H9 (cell line): Measurements from ENCODE around the gene TLR6. TPM values are rescaled to one million over a fixed set of nuclear protein-coding genes. Genes with fewer than 3 reads are reported as not detected.

Experiments used
- DNase-seq: peaks from one replicate; pipeline ENCODE4 v3.0.0-alpha.2; 2017
- H2AFZ ChIP-seq: one replicate; pipeline ENCODE4 v1.6.1; 2013; ENCODE audit warnings: mild to moderate bottlenecking, low read length, control low read depth, moderate library complexity
- H2AK5ac ChIP-seq: 2 replicates; pipeline ENCODE4 v1.6.1; 2013; ENCODE audit warnings: low read length, control low read depth, mixed read lengths; ENCODE audit not compliant: insufficient read length
- H2BK120ac ChIP-seq: one replicate; pipeline ENCODE4 v1.6.1; 2013; ENCODE audit warnings: low read depth, mild to moderate bottlenecking, low read length, control low read depth, inconsistent platforms; ENCODE audit not compliant: poor library complexity, severe bottlenecking
- H2BK12ac ChIP-seq: 2 replicates; pipeline ENCODE4 v1.6.1; 2013; ENCODE audit warnings: low read length, control low read depth, mixed read lengths, low read depth; ENCODE audit not compliant: insufficient read length
- H2BK15ac ChIP-seq: 2 replicates; pipeline ENCODE4 v1.6.1; 2013; ENCODE audit warnings: low read depth, low read length, control low read depth
- H2BK20ac ChIP-seq: one replicate; pipeline ENCODE4 v1.6.1; 2013; ENCODE audit warnings: low read depth, mild to moderate bottlenecking, low read length, control low read depth, inconsistent platforms; ENCODE audit not compliant: poor library complexity, severe bottlenecking
- H2BK5ac ChIP-seq: 2 replicates; pipeline ENCODE4 v1.6.1; 2013; ENCODE audit warnings: low read length, control low read depth, mixed read lengths; ENCODE audit not compliant: insufficient read length
- H3K14ac ChIP-seq: 2 replicates; pipeline ENCODE4 v1.6.1; 2013; ENCODE audit warnings: low read length, control low read depth; ENCODE audit not compliant: insufficient read depth
- H3K18ac ChIP-seq: 2 replicates; pipeline ENCODE4 v1.6.1; 2013; ENCODE audit warnings: low read depth, mild to moderate bottlenecking, mixed read lengths, low read length, control low read depth; ENCODE audit not compliant: insufficient read length
- H3K23ac ChIP-seq: 2 replicates; pipeline ENCODE4 v1.6.1; 2013; ENCODE audit warnings: low read length, control low read depth, mixed read lengths, low read depth; ENCODE audit not compliant: insufficient read length
- H3K23me2 ChIP-seq: 2 replicates; pipeline ENCODE4 v1.6.1; 2013; ENCODE audit warnings: low read depth, mild to moderate bottlenecking, mixed read lengths, low read length, control low read depth; ENCODE audit not compliant: insufficient read length, poor library complexity, severe bottlenecking
- H3K27ac ChIP-seq: 2 replicates; pipeline ENCODE4 v1.5.1; 2013; ENCODE audit warnings: low read length, control low read depth, mixed read lengths, low read depth; ENCODE audit not compliant: insufficient read length
- H3K27me3 ChIP-seq: 2 replicates; pipeline ENCODE4 v1.6.1; 2013; ENCODE audit warnings: low read length, control low read depth, inconsistent platforms; ENCODE audit not compliant: insufficient read depth
- H3K4ac ChIP-seq: 2 replicates; pipeline ENCODE4 v1.6.1; 2013; ENCODE audit warnings: low read depth, mild to moderate bottlenecking, control low read depth, inconsistent platforms, low read length, moderate library complexity
- H3K4me1 ChIP-seq: 2 replicates; pipeline ENCODE4 v1.6.1; 2013; ENCODE audit warnings: low read length, control low read depth, inconsistent platforms; ENCODE audit not compliant: insufficient read depth
- H3K4me2 ChIP-seq: 2 replicates; pipeline ENCODE4 v1.6.1; 2013; ENCODE audit warnings: low read length, control low read depth, mixed read lengths; ENCODE audit not compliant: insufficient read length, insufficient read depth
- H3K56ac ChIP-seq: 2 replicates; pipeline ENCODE4 v1.6.1; 2013; ENCODE audit warnings: low read depth, mild to moderate bottlenecking, mixed read lengths, low read length, control low read depth; ENCODE audit not compliant: insufficient read length
- H3K79me1 ChIP-seq: 2 replicates; pipeline ENCODE4 v1.6.1; 2013; ENCODE audit warnings: low read depth, mild to moderate bottlenecking, moderate library complexity, low read length, control low read depth, inconsistent platforms; ENCODE audit not compliant: insufficient read depth, poor library complexity, severe bottlenecking
- H3K79me2 ChIP-seq: 2 replicates; pipeline ENCODE4 v1.6.1; 2013; ENCODE audit warnings: low read length, control low read depth, inconsistent platforms; ENCODE audit not compliant: insufficient read depth
- H3K9ac ChIP-seq: 2 replicates; pipeline ENCODE4 v1.6.1; 2013; ENCODE audit warnings: low read length, control low read depth, mixed read lengths; ENCODE audit not compliant: insufficient read length; ENCODE audit errors: extremely low read depth
- H3K9me3 ChIP-seq: one replicate; pipeline ENCODE4 v1.6.1; 2013; ENCODE audit warnings: low read depth, low read length, inconsistent platforms; ENCODE audit not compliant: control insufficient read depth
- H3T11ph ChIP-seq: one replicate; pipeline ENCODE4 v1.6.1; 2013; ENCODE audit warnings: mild to moderate bottlenecking, low read length, control low read depth, inconsistent platforms
- H4K20me1 ChIP-seq: one replicate; pipeline ENCODE4 v1.6.1; 2013; ENCODE audit not compliant: control insufficient read depth, insufficient read length, insufficient read depth
- H4K5ac ChIP-seq: 2 replicates; pipeline ENCODE4 v1.6.1; 2013; ENCODE audit warnings: low read depth, mild to moderate bottlenecking, mixed read lengths, low read length, control low read depth; ENCODE audit not compliant: insufficient read length
- H4K8ac ChIP-seq: replicated peaks from 2 replicates; pipeline ENCODE4 v1.6.1; 2013; ENCODE audit warnings: low read length, control low read depth, mixed read lengths, low read depth; ENCODE audit not compliant: insufficient read length
- H4K91ac ChIP-seq: 2 replicates; pipeline ENCODE4 v1.6.1; 2013; ENCODE audit warnings: low read depth, mild to moderate bottlenecking, moderate library complexity, mixed read lengths, low read length, control low read depth; ENCODE audit not compliant: insufficient read length
- H3K27ac Mint-ChIP-seq, 3 experiments: 2 replicates in 2 of 3; 3 replicates in 1 of 3; pipeline ENCODE4 v1.8.0; 2020 to 2021; ENCODE audit warnings: mixed read lengths in 3 of 3, mild to moderate bottlenecking in 1 of 3, moderate library complexity in 1 of 3
- H3K27me3 Mint-ChIP-seq: 2 replicates; pipeline ENCODE4 v1.8.0; 2021; ENCODE audit warnings: low read depth, mild to moderate bottlenecking, moderate library complexity, mixed read lengths
- H3K36me3 Mint-ChIP-seq, 3 experiments: 2 replicates in 2 of 3; 3 replicates in 1 of 3; pipeline ENCODE4 v1.8.0; 2020 to 2021; ENCODE audit warnings: low read depth in 3 of 3, mixed read lengths in 3 of 3; ENCODE audit not compliant: insufficient read depth in 1 of 3
- H3K4me1 Mint-ChIP-seq, 2 experiments: 2 replicates each; pipeline ENCODE4 v1.8.0; 2020; ENCODE audit warnings: mixed read lengths in 2 of 2
- H3K4me3 Mint-ChIP-seq, 2 experiments: 2 replicates in 1 of 2; 3 replicates in 1 of 2; pipeline ENCODE4 v1.8.0; 2020 to 2021; ENCODE audit warnings: mild to moderate bottlenecking in 2 of 2, mixed read lengths in 2 of 2, moderate library complexity in 1 of 2
- H3K9me3 Mint-ChIP-seq, 2 experiments: 2 replicates in 1 of 2; 3 replicates in 1 of 2; pipeline ENCODE4 v1.8.0; 2020; ENCODE audit warnings: mild to moderate bottlenecking in 2 of 2, mixed read lengths in 2 of 2, moderate library complexity in 1 of 2
- CTCF ChIP-seq: fragments of 200-600 bp; sonication (generic); conservative IDR thresholded peaks from 3 replicates; pipeline ENCODE4 v1.8.0; 2021; ENCODE audit warnings: antibody characterized with exemption, mild to moderate bottlenecking
- WGBS: extraction: QIAGEN DNeasy Blood & Tissue Kit; methylation state at CpG from one replicate; pipeline ENCODE4 v1.1.7; 2013; ENCODE audit warnings: missing lambda C conversion rate, low lambda C conversion rate, mixed read lengths; ENCODE audit not compliant: insufficient read length; ENCODE audit errors: extremely low coverage; 5-methylcytosine and 5-hydroxymethylcytosine counted together
- total RNA-seq: library from RNA; stranded (reverse); gene quantifications from 2 replicates; pipeline ENCODE4 v1.2.1, GENCODE V29; 2021

Gene TLR6
- total RNA-seq, 1 experiment from 2014 or later: 0.11 TPM

GRCh38 chr4:38904090-38904666, 47.6 kb upstream of the TLR6 start:
- Mint-ChIP-seq H3K36me3 (peaks cover 0 to 4% (median 0%) of the 10 kb centered on the region in 3 experiments; a peak in 2 of 7 replicates), H3K9me3 (no peaks in the 10 kb centered on the region), H3K27me3 (no peaks in the 10 kb centered on the region), H3K4me3 (no peak overlapping the region), H3K4me1 (no peaks in the 10 kb centered on the region), H3K27ac (no peak overlapping the region)
- Histone ChIP-seq H3K4me2 (no peak overlapping the region), H3K23me2 (no peaks in the 10 kb centered on the region), H3K27me3 (no peaks in the 10 kb centered on the region), H3K14ac (no peak overlapping the region), H3K4me1 (no peaks in the 10 kb centered on the region), H2AFZ (no peak overlapping the region), H2AK5ac (no peak overlapping the region), H3K23ac (no peak overlapping the region), H2BK15ac (no peak overlapping the region), H2BK120ac (no peak overlapping the region), H2BK20ac (no peak overlapping the region), H3K9me3 (no peaks in the 10 kb centered on the region), H2BK5ac (no peak overlapping the region), H3K79me1 (no peaks in the 10 kb centered on the region), H4K20me1 (no peaks in the 10 kb centered on the region), H3K56ac (no peak overlapping the region), H3K18ac (no peak overlapping the region), H3K9ac (no peak overlapping the region), H4K8ac (no peak overlapping the region), H2BK12ac (no peak overlapping the region), H3T11ph (no peak overlapping the region), H4K5ac (no peak overlapping the region), H3K4ac (no peak overlapping the region), H3K27ac (no peak overlapping the region), H4K91ac (no peak overlapping the region), H3K79me2 (no peaks in the 10 kb centered on the region)
- no CpG with 5 or more reads among the region's 10 CpGs for WGBS
- TF ChIP-seq CTCF: no peak
- DNase-seq: no peak
